ENCODE measurements around the gene SLC25A1. TPM values are rescaled to one million over a fixed set of nuclear protein-coding genes. Genes with fewer than 3 reads are reported as not detected.

The SLC25A1 gene
- total and polyA plus RNA-seq, 2 of the 8 experiments (the other 6 are each of a cell fraction or from before 2014, with no cell fraction given) = 110 to 148 TPM

DNA sequence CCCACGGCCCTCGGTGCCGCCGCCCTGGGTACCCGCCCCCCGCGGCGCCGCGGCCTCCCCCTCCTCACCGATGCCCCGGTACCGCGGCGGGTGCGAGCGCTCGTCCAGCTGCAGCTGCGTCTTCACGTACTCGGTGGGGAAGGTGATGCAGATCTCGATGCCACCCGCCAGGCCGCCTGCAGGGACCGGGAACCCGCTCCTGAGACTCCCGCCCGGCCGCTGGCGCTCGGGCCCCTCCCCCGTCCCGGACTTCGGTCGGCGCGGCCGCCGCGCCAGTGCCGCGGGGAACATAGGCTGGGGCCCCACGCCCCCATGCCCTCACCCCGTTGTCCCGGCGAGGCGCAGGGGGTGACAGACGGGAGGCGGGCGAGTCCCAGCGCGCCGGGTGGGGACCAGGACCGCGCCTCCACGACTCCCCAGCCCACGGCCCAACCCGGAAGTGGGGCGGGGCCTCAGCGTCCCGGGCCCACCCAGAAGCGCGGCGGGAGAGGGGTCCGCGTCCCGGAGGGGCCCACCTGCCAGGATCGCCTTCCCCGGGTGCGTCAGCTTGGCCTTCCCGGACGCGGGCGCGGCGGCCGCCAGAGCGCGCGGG, 375 bp downstream of the SLC25A1 start:
- Histone ChIP-seq H3K4me1 (replicated peaks in 1 of 4; ENCODE audit: control insufficient read depth in 3 of 4, insufficient read depth in 4 of 4, low read length in 3 of 4) (peaks cover 0 to 36% (median 25%) of the 10 kb centered on the region in 4 experiments; a peak in 6 of 7 replicates), H2AFZ (ENCODE audit: low read length) (no peak overlapping the region), H2BK15ac (ENCODE audit: low read length) (no peak overlapping the region), H3K9me3 (ENCODE audit: insufficient read depth in 2 of 2, low read depth in 1 of 2, low read length in 1 of 2) (no peaks in the 10 kb centered on the region), H3K9ac (replicated peaks in 1 of 4; ENCODE audit: extremely low read depth in 1 of 4, low read depth in 3 of 4, low read length in 3 of 4) (peak overlapping the region in 3 of 4 experiments; percentile 54 to 80 (median 66); a peak in 5 of 7 replicates), H2BK120ac (replicated peaks; ENCODE audit: low read depth, low read length) (no peak overlapping the region), H3K56ac (replicated peaks; ENCODE audit: insufficient read length, low read depth, low read length) (no peak overlapping the region), H4K20me1 (replicated peaks in 1 of 2; ENCODE audit: control insufficient read depth in 1 of 2, insufficient read depth in 2 of 2, low read length in 2 of 2) (peaks cover 2 to 25% of the 10 kb centered on the region in 2 experiments), H4K8ac (ENCODE audit: extremely low read depth, insufficient read depth, low read length) (peak overlapping the region; percentile 77), H4K91ac (replicated peaks; ENCODE audit: insufficient read length, low read length) (peak overlapping the region; percentile 83), H3K4ac (replicated peaks; ENCODE audit: insufficient read length, low read depth, low read length) (no peak overlapping the region), H3K23me2 (ENCODE audit: low read depth, low read length) (peaks cover 7% of the 10 kb centered on the region; the same call in 1 of the 2 replicates), H3K23ac (ENCODE audit: insufficient read length) (no peak overlapping the region), H3K79me1 (ENCODE audit: low read depth, low read length) (peaks cover 7% of the 10 kb centered on the region; the same call in 1 of the 2 replicates), H2BK5ac (ENCODE audit: low read depth, low read length) (peak overlapping the region; percentile 81; the same call in 1 of the 2 replicates), H3K27ac (ENCODE audit: low read depth, low read length) (peak overlapping the region; percentile 74; the same call in 1 of the 2 replicates), H2BK12ac (ENCODE audit: low read depth, low read length) (no peak overlapping the region), H4K5ac (ENCODE audit: insufficient read length, low read depth, low read length) (peak overlapping the region; percentile 67), H3K14ac (ENCODE audit: insufficient read length) (no peak overlapping the region), H3K36me3 (ENCODE audit: control insufficient read depth in 2 of 4, insufficient read depth in 4 of 4, low read length in 3 of 4) (peaks cover 0 to 9% (median 0%) of the 10 kb centered on the region in 4 experiments; a peak in 2 of 8 replicates), H2BK20ac (ENCODE audit: low read length) (no peak overlapping the region), H3K4me2 (ENCODE audit: insufficient read depth in 1 of 2, low read depth in 2 of 2, low read length in 2 of 2) (peak overlapping the region; percentile 35 to 87), H2AK5ac (ENCODE audit: low read depth, low read length) (no peak overlapping the region), H3K27me3 (replicated peaks in 1 of 4; ENCODE audit: control insufficient read depth in 3 of 4, extremely low read depth in 1 of 4, insufficient read depth in 3 of 4, low read length in 3 of 4) (no peaks in the 10 kb centered on the region), H3K4me3 (ENCODE audit: extremely low read depth in 1 of 4, insufficient read depth in 2 of 4, low read depth in 3 of 4, low read length in 4 of 4) (peak overlapping the region; percentile 52 to 93 (median 68)), H3K18ac (ENCODE audit: extremely low read depth, low read length) (peak overlapping the region; percentile 78; the same call in 1 of the 2 replicates), H3K79me2 (ENCODE audit: control insufficient read depth in 1 of 2, insufficient read depth in 2 of 2, low read length in 2 of 2) (peaks cover 0 to 15% of the 10 kb centered on the region in 2 experiments; a peak in 2 of 4 replicates)
- FAIRE-seq (no peak), DNase-seq (ENCODE audit: low read depth in 1 of 2, low spot score in 2 of 2) (peak in 1 of 2 experiments; percentile 73)
- WGBS, 2 experiments (ENCODE audit: extremely low coverage in 1 of 2, insufficient coverage in 1 of 2, insufficient read length in 1 of 2, insufficient replicate concordance in 2 of 2, low coverage in 1 of 2, low lambda C conversion rate in 2 of 2, missing lambda C conversion rate in 1 of 2) = 1% methylated on average over 23 of the region's 80 CpGs; no CpG with 5 or more reads in 1 of the 2 experiments
- POLR2A ChIA-PET (ENCODE audit: partially characterized antibody) = interaction anchor here (1.3 to 3.1 kb wide), 9 partner anchors 8 to 269 kb away, joined by 3 to 11 read pairs (median 5); partner anchors contain the start of genes CLTCL1, HIRA and MRPL40
- CTCF ChIA-PET (ENCODE audit: partially characterized antibody) = interaction anchor here (1.1 to 3.3 kb wide), 17 partner anchors 10 to 296 kb away, joined by 3 to 13 read pairs (median 4); partner anchors contain the start of genes CLTCL1 and ESS2
- peak; percentile 8; the same call in 1 of the 2 replicates for TF ChIP-seq POLR2AphosphoS5 (IDR thresholded peaks at IDR 0.05; ENCODE audit: low read depth, low read length)
- no peak for TF ChIP-seq NRF1 (IDR thresholded peaks at IDR 0.05; ENCODE audit: low read depth, low read length)
- no peak for TF ChIP-seq TBP (IDR thresholded peaks at IDR 0.05; ENCODE audit: low read depth, low read length)
- no peak for TF ChIP-seq SIN3A (conservative IDR thresholded peaks at IDR 0.05 in 1 of 2, IDR thresholded peaks at IDR 0.05 in 1 of 2; ENCODE audit: low read depth in 1 of 2, low read length in 2 of 2)
- TF ChIP-seq KDM4A (IDR thresholded peaks at IDR 0.05; ENCODE audit: low read depth, low read length, severe bottlenecking) = peak; percentile 24
- no peak for TF ChIP-seq TAF1 (IDR thresholded peaks at IDR 0.05; ENCODE audit: low read depth, low read length)
- TF ChIP-seq HDAC2 (IDR thresholded peaks at IDR 0.05; ENCODE audit: borderline replicate concordance in 1 of 2, low read depth in 2 of 2, low read length in 2 of 2) = no peak
- TF ChIP-seq, protein P1, sequence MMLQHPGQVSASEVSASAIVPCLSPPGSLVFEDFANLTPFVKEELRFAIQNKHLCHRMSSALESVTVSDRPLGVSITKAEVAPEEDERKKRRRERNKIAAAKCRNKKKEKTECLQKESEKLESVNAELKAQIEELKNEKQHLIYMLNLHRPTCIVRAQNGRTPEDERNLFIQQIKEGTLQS (IDR thresholded peaks at IDR 0.05; ENCODE audit: insufficient read depth, low read depth, low read length) = no peak
- no peak for TF ChIP-seq RAD21 (IDR thresholded peaks at IDR 0.05 in 1 of 2, conservative IDR thresholded peaks at IDR 0.05 in 1 of 2; ENCODE audit: low read depth in 2 of 2, low read length in 2 of 2)
- TF ChIP-seq GTF2F1 (IDR thresholded peaks at IDR 0.05; ENCODE audit: borderline replicate concordance, low read depth, low read length) = no peak

Measured in H1 (cell line).